K562 (cell line): ENCODE data around the gene DCTN5. TPM values are rescaled to one million over a fixed set of nuclear protein-coding genes. Genes with fewer than 3 reads are reported as not detected.
A peak's percentile ranks its signal among the peaks of the same experiment; 100 is the strongest.

ENCODE experiments used
- ATF6 ChIP-seq: sonication (generic); formaldehyde crosslinking; IDR thresholded peaks from 2 replicates; pipeline ENCODE4 v1.4.0; 2020; ENCODE audit warnings: mild to moderate bottlenecking, missing genetic modification reagents
- BDP1 ChIP-seq: IDR thresholded peaks from 3 replicates; pipeline ENCODE4 v1.6.1; 2011; ENCODE audit not compliant: insufficient read length, insufficient read depth
- CBFA2T3 ChIP-seq: fragments of 450-650 bp; IDR thresholded peaks from 2 replicates; pipeline ENCODE4 v1.6.1; 2017
- CBX8 ChIP-seq: fragments of 200-600 bp; sonication (generic); IDR thresholded peaks from 2 replicates; pipeline ENCODE4 v1.6.1; 2012; ENCODE audit warnings: borderline replicate concordance, mixed run types, low read depth, mild to moderate bottlenecking, moderate library complexity, mixed read lengths, low read length, control low read depth, inconsistent platforms; ENCODE audit not compliant: poor library complexity, severe bottlenecking; ENCODE audit errors: extremely low read depth
- E2F5 ChIP-seq: sonication (generic); formaldehyde crosslinking; IDR thresholded peaks from 2 replicates; pipeline ENCODE4 v1.8.0; 2022; ENCODE audit warnings: mild to moderate bottlenecking, missing genetic modification reagents
- ELF4 ChIP-seq: fragments of 450-650 bp; formaldehyde crosslinking; IDR thresholded peaks from 2 replicates; pipeline ENCODE4 v1.4.0; 2022; ENCODE audit warnings: missing genetic modification characterization
- GABPB2 ChIP-seq: fragments of 250-450 bp; sonication (Bioruptor Pico); conservative IDR thresholded peaks from 2 replicates; pipeline ENCODE4 v1.5.1; 2021; ENCODE audit warnings: mild to moderate bottlenecking
- HEY1 ChIP-seq: fragments of 250-450 bp; sonication (Bioruptor Pico); IDR thresholded peaks from 2 replicates; pipeline ENCODE4 v1.5.0; 2020; ENCODE audit warnings: mild to moderate bottlenecking, moderate library complexity, borderline replicate concordance
- HSF4 ChIP-seq: fragments of 250-450 bp; sonication (Bioruptor Pico); IDR thresholded peaks from 2 replicates; pipeline ENCODE4 v2.1.2; 2022; ENCODE audit warnings: mild to moderate bottlenecking, moderate library complexity, borderline replicate concordance
- PRMT5 ChIP-seq: sonication (generic); formaldehyde crosslinking; IDR thresholded peaks from 2 replicates; pipeline ENCODE4 v1.5.0; 2020; ENCODE audit warnings: missing genetic modification reagents
- ZNF140 ChIP-seq: fragments of 250-450 bp; sonication (Bioruptor Pico); IDR thresholded peaks from 2 replicates; pipeline ENCODE4 v1.8.0; 2021; ENCODE audit warnings: moderate library complexity, mild to moderate bottlenecking, inconsistent platforms
- ZNF274 ChIP-seq: IDR thresholded peaks from 2 replicates; pipeline ENCODE4 v1.6.1; 2011; ENCODE audit warnings: low read depth, mild to moderate bottlenecking, low read length, moderate library complexity, borderline replicate concordance
- ZNF318 ChIP-seq, 2 experiments: fragments of 450-650 bp; IDR thresholded peaks; 2 replicates each; pipeline ENCODE4 v1.6.1; 2016; ENCODE audit warnings: mild to moderate bottlenecking in 2 of 2, borderline replicate concordance in 1 of 2, low read depth in 1 of 2, moderate library complexity in 1 of 2
- ZNF395 ChIP-seq: fragments of 200-800 bp; sonication (Bioruptor generic); IDR thresholded peaks from 2 replicates; pipeline ENCODE4 v1.6.1; 2017; ENCODE audit warnings: missing genetic modification characterization, missing compliant biosample characterization
- ZNF511 ChIP-seq: sonication (generic); formaldehyde crosslinking; IDR thresholded peaks from 2 replicates; pipeline ENCODE4 v1.8.0; 2022; ENCODE audit warnings: mild to moderate bottlenecking, missing genetic modification reagents
- ZNF785 ChIP-seq: fragments of 250-450 bp; sonication (Bioruptor Pico); IDR thresholded peaks from 2 replicates; pipeline ENCODE4 v1.4.0; 2020; ENCODE audit warnings: mild to moderate bottlenecking
- polyA plus RNA-seq, 8 experiments: library from polyadenylated mRNA; depleted of rRNA in 4 of 8; stranded (reverse) in 5 of 8; unstranded in 3 of 8; fragments of >200 nt; fragmentation: Nextera tagmentation in 2 of 8; fragmentation: Illumina TruSeq in 1 of 8; extraction: Ambion mirVana in 2 of 8; extraction: Trizol in 1 of 8; gene quantifications; 2 replicates each; pipeline versions ENCODE4 v1.2.1 to v1.2.3, GENCODE V29; 2011 to 2014; ENCODE audit warnings: inconsistent platforms in 1 of 8, missing spikeins in 1 of 8
- total RNA-seq, 7 experiments: library from RNA; depleted of rRNA in 6 of 7; stranded (reverse); fragments of >200 nt in 6 of 7; fragmentation: Illumina TruSeq in 2 of 7; extraction: Trizol in 2 of 7; gene quantifications; 2 replicates each; pipeline versions ENCODE4 v1.2.1 to v1.2.3, GENCODE V29; 2011 to 2021; ENCODE audit warnings: low replicate concordance in 1 of 7

Gene DCTN5
- total and polyA plus RNA-seq, 9 of the 15 experiments (the other 6 are each of a cell fraction or from before 2014, with no cell fraction given): 35.8 to 149 (median 75.9) TPM

- no peak for TF ChIP-seq ZNF785 (CRISPR knock-in tag)
- no peak for TF ChIP-seq HSF4
- TF ChIP-seq CBX8: no peak
- TF ChIP-seq ATF6 (CRISPR knock-in tag): no peak
- no peak for TF ChIP-seq PRMT5 (CRISPR knock-in tag)
- TF ChIP-seq ZNF318 (IDR thresholded peaks at IDR 0.05; ENCODE audit: borderline replicate concordance in 1 of 2, low read depth in 1 of 2): no peak
- TF ChIP-seq HEY1 (CRISPR knock-in tag): no peak
- TF ChIP-seq CBFA2T3: peak; percentile 97
- no peak for TF ChIP-seq ELF4 (CRISPR knock-in tag)
- no peak for TF ChIP-seq GABPB2 (CRISPR knock-in tag)
- no peak for TF ChIP-seq ZNF274
- no peak for TF ChIP-seq ZNF395 (CRISPR knock-in tag)
- TF ChIP-seq BDP1: no peak
- TF ChIP-seq ZNF140 (CRISPR knock-in tag): no peak
- TF ChIP-seq ZNF511: no peak
- no peak for TF ChIP-seq E2F5
Observed at GRCh38 chr16:23667355-23667659, 26.0 kb downstream of the DCTN5 start (continued).
